GM23338 (cell line): Measurements from ENCODE around the gene SLIT1. TPM values are rescaled to one million over a fixed set of nuclear protein-coding genes. Genes with fewer than 3 reads are reported as not detected.

ENCODE experiments used
- ATAC-seq: fragments of 200-7000 bp; cut with Tn5 transposase; 3 replicates; pipeline ENCODE4 v1.9.1; 2020
- DNase-seq: peaks from one replicate; pipeline ENCODE4 v3.0.0-alpha.2; 2015; ENCODE audit warnings: low spot score
- H2AFZ ChIP-seq: fragments of 200-600 bp; sonication (generic); 2 replicates; pipeline ENCODE4 v1.8.0; 2016; ENCODE audit warnings: antibody characterized with exemption, mild to moderate bottlenecking, moderate library complexity
- H3F3A ChIP-seq: fragments of 200-600 bp; sonication (generic); replicated peaks from 2 replicates; pipeline ENCODE4 v1.8.0; 2017; ENCODE audit warnings: antibody characterized with exemption, mixed run types, low read depth
- H3K27ac ChIP-seq: fragments of 200-600 bp; sonication (generic); 2 replicates; pipeline ENCODE4 v1.6.1; 2016; ENCODE audit warnings: low read depth
- H3K27me3 ChIP-seq: fragments of 200-600 bp; sonication (generic); 2 replicates; pipeline ENCODE4 v1.8.0; 2016; ENCODE audit warnings: mild to moderate bottlenecking, mixed run types, moderate library complexity; ENCODE audit not compliant: insufficient read depth
- H3K36me3 ChIP-seq: fragments of 200-600 bp; sonication (generic); 2 replicates; pipeline ENCODE4 v1.8.0; 2016; ENCODE audit warnings: mild to moderate bottlenecking; ENCODE audit not compliant: insufficient read depth
- H3K4me1 ChIP-seq: fragments of 200-600 bp; sonication (generic); 2 replicates; pipeline ENCODE4 v1.8.0; 2016; ENCODE audit warnings: mild to moderate bottlenecking, moderate library complexity; ENCODE audit not compliant: insufficient read depth
- H3K4me2 ChIP-seq: fragments of 200-600 bp; sonication (generic); 2 replicates; pipeline ENCODE4 v1.7.1; 2017; ENCODE audit warnings: mixed run types
- H3K4me3 ChIP-seq: fragments of 200-600 bp; sonication (generic); 2 replicates; pipeline ENCODE4 v1.6.1; 2016; ENCODE audit warnings: mixed run types
- H3K79me2 ChIP-seq: fragments of 200-600 bp; sonication (generic); replicated peaks from 2 replicates; pipeline ENCODE4 v1.8.0; 2017; ENCODE audit warnings: mild to moderate bottlenecking; ENCODE audit not compliant: insufficient read depth
- H3K9me2 ChIP-seq: fragments of 200-600 bp; sonication (generic); 2 replicates; pipeline ENCODE4 v1.8.0; 2017; ENCODE audit not compliant: insufficient read depth
- H4K20me1 ChIP-seq: fragments of 200-600 bp; sonication (generic); replicated peaks from 2 replicates; pipeline ENCODE4 v1.8.0; 2017; ENCODE audit warnings: mild to moderate bottlenecking; ENCODE audit not compliant: insufficient read depth
- H3K27ac Mint-ChIP-seq: 2 replicates; pipeline ENCODE4 v1.8.0; 2020; ENCODE audit warnings: inconsistent platforms, mild to moderate bottlenecking, moderate library complexity, mixed read lengths
- H3K27me3 Mint-ChIP-seq: 3 replicates; pipeline ENCODE4 v1.8.0; 2022; ENCODE audit warnings: low read depth, mild to moderate bottlenecking, moderate library complexity, mixed read lengths, inconsistent platforms; ENCODE audit not compliant: insufficient read depth, poor library complexity
- H3K36me3 Mint-ChIP-seq: 3 replicates; pipeline ENCODE4 v1.8.0; 2021; ENCODE audit warnings: low read depth, mild to moderate bottlenecking, inconsistent platforms, moderate library complexity, mixed read lengths
- H3K4me1 Mint-ChIP-seq: 3 replicates; pipeline ENCODE4 v1.8.0; 2020; ENCODE audit warnings: mild to moderate bottlenecking, inconsistent platforms, mixed read lengths
- H3K4me3 Mint-ChIP-seq: 3 replicates; pipeline ENCODE4 v1.8.0; 2021; ENCODE audit warnings: moderate library complexity, mild to moderate bottlenecking, inconsistent platforms, mixed read lengths
- H3K9me3 Mint-ChIP-seq: 3 replicates; pipeline ENCODE4 v1.8.0; 2020; ENCODE audit warnings: moderate library complexity, mild to moderate bottlenecking, inconsistent platforms, mixed read lengths
- CREB1 ChIP-seq: fragments of 250-450 bp; sonication (Bioruptor Pico); IDR thresholded peaks from 2 replicates; pipeline ENCODE4 v1.5.0; 2020; ENCODE audit warnings: low read depth, mild to moderate bottlenecking, moderate library complexity
- CTCF ChIP-seq, 2 experiments: fragments of 200-600 bp in 1 of 2; sonication (generic) in 1 of 2; conservative IDR thresholded peaks; 2 replicates each; pipeline versions ENCODE4 v1.5.1 to v1.6.1; 2016 to 2017; ENCODE audit warnings: antibody characterized with exemption in 2 of 2, low read depth in 2 of 2, mild to moderate bottlenecking in 2 of 2, moderate library complexity in 1 of 2
- EZH2 ChIP-seq: fragments of 200-600 bp; sonication (generic); IDR thresholded peaks from one replicate; pipeline ENCODE4 v1.8.0; 2017; ENCODE audit warnings: antibody characterized with exemption, mild to moderate bottlenecking, low read depth; ENCODE audit not compliant: unreplicated experiment
- EZH2phosphoT487 ChIP-seq: fragments of 200-600 bp; sonication (generic); IDR thresholded peaks from one replicate; pipeline ENCODE4 v1.8.1; 2018; ENCODE audit warnings: antibody characterized with exemption; ENCODE audit not compliant: unreplicated experiment
- JUNB ChIP-seq: IDR thresholded peaks from one replicate; pipeline ENCODE4 v1.6.1; 2016; ENCODE audit warnings: antibody characterized with exemption; ENCODE audit not compliant: unreplicated experiment
- STAT1 ChIP-seq: IDR thresholded peaks from one replicate; pipeline ENCODE4 v1.6.1; 2016; ENCODE audit warnings: antibody characterized with exemption; ENCODE audit not compliant: unreplicated experiment
- ZNF331 ChIP-seq: fragments of 250-450 bp; sonication (Bioruptor Pico); IDR thresholded peaks from 2 replicates; pipeline ENCODE4 v1.5.0; 2020; ENCODE audit warnings: low read depth, mild to moderate bottlenecking, moderate library complexity
- ZNF462 ChIP-seq: fragments of 250-450 bp; sonication (Bioruptor Pico); IDR thresholded peaks from 2 replicates; pipeline ENCODE4 v1.5.0; 2020; ENCODE audit warnings: mild to moderate bottlenecking, moderate library complexity
- polyA plus RNA-seq: library from polyadenylated mRNA; unstranded; fragments of >200 nt; fragmentation: Nextera tagmentation; extraction: Ambion mirVana; gene quantifications from 2 replicates; pipeline ENCODE4 v1.2.1, GENCODE V29; 2016
- total RNA-seq: library from RNA; depleted of rRNA; stranded (reverse); fragments of >200 nt; shearing (Covaris generic); gene quantifications from 2 replicates; pipeline ENCODE4 v1.2.3, GENCODE V29; 2014

Gene SLIT1
- total and polyA plus RNA-seq, 2 experiments from 2014 or later: 0.76 to 1.7 TPM

- ATAC-seq: no peak
- H3K27me3 Mint-ChIP-seq: peaks cover 5% of the 10 kb centered on the region
- Histone ChIP-seq H3F3A (no peaks in the 10 kb centered on the region), H2AFZ (no peak overlapping the region), H3K4me2 (no peak overlapping the region), H4K20me1 (no peaks in the 10 kb centered on the region), H3K79me2 (no peaks in the 10 kb centered on the region), H3K9me2 (no peaks in the 10 kb centered on the region), H3K36me3 (no peaks in the 10 kb centered on the region), H3K4me1 (peaks cover 17% of the 10 kb centered on the region), H3K27ac (no peak overlapping the region), H3K27me3 (no peaks in the 10 kb centered on the region), H3K4me3 (no peak overlapping the region)
- TF ChIP-seq EZH2 (no peak), ZNF462 (no peak), CTCF (conservative IDR thresholded peaks at IDR 0.05; ENCODE audit: low read depth in 2 of 2) (no peak), JUNB (no peak), EZH2phosphoT487 (no peak), ZNF331 (CRISPR knock-in tag) (no peak), STAT1 (no peak), CREB1 (CRISPR knock-in tag) (no peak)
- no peak for DNase-seq
- H3K4me3 Mint-ChIP-seq: no peak overlapping the region
- H3K4me1 Mint-ChIP-seq: peaks cover 33% of the 10 kb centered on the region
- no peaks in the 10 kb centered on the region; the same call in 2 of the 3 replicates for H3K9me3 Mint-ChIP-seq
- H3K36me3 Mint-ChIP-seq: no peaks in the 10 kb centered on the region
- no peak overlapping the region for H3K27ac Mint-ChIP-seq
Measured at GRCh38 chr10:97075421-97075820, 110.3 kb downstream of the SLIT1 start.
